K562 (cell line): Measurements from ENCODE around the gene TOR1AIP1. TPM values are rescaled to one million over a fixed set of nuclear protein-coding genes. Genes with fewer than 3 reads are reported as not detected.
A peak's percentile ranks its signal among the peaks of the same experiment; 100 is the strongest.

Source experiments
- CBX2 ChIP-seq: fragments of 200-600 bp; sonication (generic); IDR thresholded peaks from one replicate; pipeline ENCODE4 v1.6.1; 2012; ENCODE audit warnings: mild to moderate bottlenecking, low read length, inconsistent platforms; ENCODE audit not compliant: insufficient read depth, poor library complexity, severe bottlenecking
- CREB1 ChIP-seq, 2 experiments: sonication (generic) in 1 of 2; formaldehyde crosslinking in 1 of 2; IDR thresholded peaks; 2 replicates each; pipeline versions ENCODE4 v1.6.1 to v1.8.0; 2012 to 2022; ENCODE audit warnings: inconsistent platforms in 1 of 2, mild to moderate bottlenecking in 1 of 2, missing genetic modification reagents in 1 of 2, moderate library complexity in 1 of 2
- DACH1 ChIP-seq: fragments of 450-650 bp; IDR thresholded peaks from 2 replicates; pipeline ENCODE4 v1.6.1; 2018; ENCODE audit not compliant: partially characterized antibody
- ETS1 ChIP-seq: conservative IDR thresholded peaks from 2 replicates; pipeline ENCODE4 v1.6.1; 2011; ENCODE audit warnings: low read depth, mild to moderate bottlenecking, low read length; ENCODE audit not compliant: control insufficient read depth
- HBP1 ChIP-seq: fragments of 450-650 bp; formaldehyde crosslinking; IDR thresholded peaks from 2 replicates; pipeline ENCODE4 v1.4.0; 2022; ENCODE audit warnings: missing genetic modification characterization
- HMGXB4 ChIP-seq: sonication (generic); formaldehyde crosslinking; IDR thresholded peaks from 2 replicates; pipeline ENCODE4 v1.8.1; 2023; ENCODE audit warnings: mild to moderate bottlenecking, missing genetic modification reagents
- MAFG ChIP-seq: fragments of 450-650 bp; conservative IDR thresholded peaks from 2 replicates; pipeline ENCODE4 v1.6.1; 2016; ENCODE audit warnings: missing genetic modification characterization, missing compliant biosample characterization
- MCM5 ChIP-seq: fragments of 450-650 bp; IDR thresholded peaks from 2 replicates; pipeline ENCODE4 v1.6.1; 2016; ENCODE audit warnings: low read depth
- NR4A1 ChIP-seq, 2 experiments: fragments of 250-450 bp in 1 of 2; fragments of 450-650 bp in 1 of 2; sonication (Bioruptor Pico) in 1 of 2; IDR thresholded peaks; 2 replicates each; pipeline versions ENCODE4 v1.4.0 to v1.6.1; 2016 to 2020; ENCODE audit warnings: mild to moderate bottlenecking in 2 of 2, missing compliant biosample characterization in 1 of 2, missing genetic modification characterization in 1 of 2, moderate library complexity in 1 of 2
- PBX2 ChIP-seq, 2 experiments: IDR thresholded peaks in 1 of 2; conservative IDR thresholded peaks in 1 of 2; 2 replicates each; pipeline ENCODE4 v1.6.1; 2016; ENCODE audit warnings: low read depth in 2 of 2, mild to moderate bottlenecking in 1 of 2, missing compliant biosample characterization in 1 of 2, missing genetic modification characterization in 1 of 2, moderate library complexity in 1 of 2
- PKNOX1 ChIP-seq: fragments of 450-650 bp; IDR thresholded peaks from 2 replicates; pipeline ENCODE4 v1.6.1; 2016
- PPARD ChIP-seq: fragments of 250-450 bp; sonication (Bioruptor Pico); IDR thresholded peaks from 2 replicates; pipeline ENCODE4 v1.8.0; 2022; ENCODE audit warnings: inconsistent platforms, mild to moderate bottlenecking, moderate library complexity
- SUPT5H ChIP-seq: fragments of 450-650 bp; IDR thresholded peaks from 2 replicates; pipeline ENCODE4 v1.6.1; 2016
- TAF9B ChIP-seq: fragments of 450-650 bp; IDR thresholded peaks from 2 replicates; pipeline ENCODE4 v1.6.1; 2018; ENCODE audit warnings: mild to moderate bottlenecking; ENCODE audit not compliant: partially characterized antibody
- USF1 ChIP-seq: sonication (generic); formaldehyde crosslinking; IDR thresholded peaks from 2 replicates; pipeline ENCODE4 v1.9.0; 2022; ENCODE audit warnings: mild to moderate bottlenecking, missing genetic modification reagents
- ZNF253 ChIP-seq: fragments of 250-450 bp; sonication (Bioruptor Pico); conservative IDR thresholded peaks from 2 replicates; pipeline ENCODE4 v1.6.1; 2021; ENCODE audit warnings: mild to moderate bottlenecking
- ZNF41 ChIP-seq: fragments of 250-450 bp; sonication (Bioruptor Pico); conservative IDR thresholded peaks from 2 replicates; pipeline ENCODE4 v1.4.0; 2020; ENCODE audit warnings: mild to moderate bottlenecking
- polyA plus RNA-seq, 8 experiments: library from polyadenylated mRNA; depleted of rRNA in 4 of 8; stranded (reverse) in 5 of 8; unstranded in 3 of 8; fragments of >200 nt; fragmentation: Nextera tagmentation in 2 of 8; fragmentation: Illumina TruSeq in 1 of 8; extraction: Ambion mirVana in 2 of 8; extraction: Trizol in 1 of 8; gene quantifications; 2 replicates each; pipeline versions ENCODE4 v1.2.1 to v1.2.3, GENCODE V29; 2011 to 2014; ENCODE audit warnings: inconsistent platforms in 1 of 8, missing spikeins in 1 of 8
- total RNA-seq, 7 experiments: library from RNA; depleted of rRNA in 6 of 7; stranded (reverse); fragments of >200 nt in 6 of 7; fragmentation: Illumina TruSeq in 2 of 7; extraction: Trizol in 2 of 7; gene quantifications; 2 replicates each; pipeline versions ENCODE4 v1.2.1 to v1.2.3, GENCODE V29; 2011 to 2021; ENCODE audit warnings: low replicate concordance in 1 of 7

TOR1AIP1 gene
- total and polyA plus RNA-seq, 9 of the 15 experiments (the other 6 are each of a cell fraction or from before 2014, with no cell fraction given): 18.1 to 46.9 (median 35.5) TPM

- TF ChIP-seq PBX2 (CRISPR knock-in tag; IDR thresholded peaks at IDR 0.05; ENCODE audit: low read depth): no peak
- no peak for TF ChIP-seq PBX2 (tag; conservative IDR thresholded peaks at IDR 0.05; ENCODE audit: low read depth)
- TF ChIP-seq PPARD: no peak
- TF ChIP-seq DACH1: no peak
- TF ChIP-seq NR4A1 (CRISPR knock-in tag; IDR thresholded peaks at IDR 0.05): no peak
- no peak for TF ChIP-seq NR4A1 (tag; IDR thresholded peaks at IDR 0.05)
- TF ChIP-seq HMGXB4 (CRISPR knock-in tag): no peak
- TF ChIP-seq HBP1 (CRISPR knock-in tag): no peak
- TF ChIP-seq CBX2: no peak
- peak; percentile 73 for TF ChIP-seq USF1 (CRISPR knock-in tag)
- no peak for TF ChIP-seq ZNF41 (CRISPR knock-in tag)
- peak; percentile 80 for TF ChIP-seq TAF9B
- peak; percentile 91 for TF ChIP-seq CREB1 (IDR thresholded peaks at IDR 0.05)
- TF ChIP-seq CREB1 (CRISPR knock-in tag; IDR thresholded peaks at IDR 0.05): peak; percentile 92
- TF ChIP-seq MAFG (tag): no peak
- TF ChIP-seq MCM5: no peak
- TF ChIP-seq PKNOX1: peak; percentile 76
- peak; percentile 93 for TF ChIP-seq ETS1
- no peak for TF ChIP-seq ZNF253 (CRISPR knock-in tag)
- peak; percentile 97 for TF ChIP-seq SUPT5H
Measured at GRCh38 chr1:179877586-179878265, 4.4 kb upstream of the TOR1AIP1 start, which contains the start of gene TOR1AIP2 (continued).
